WTC11 (cell line): ENCODE measurements around the gene SDR42E2. TPM values are rescaled to one million over a fixed set of nuclear protein-coding genes. Genes with fewer than 3 reads are reported as not detected.

Source experiments
- ATAC-seq: fragments of 200-7000 bp; cut with Tn5 transposase; 2 replicates; pipeline ENCODE4 v1.10.0; 2021; ENCODE audit warnings: mild to moderate bottlenecking, moderate library complexity
- CTCF ChIA-PET: fragments of 300-600 bp; sonication (Branson Sonifier 250); formaldehyde crosslinking; loops from one replicate; lab custom pipeline; 2021; ENCODE audit warnings: antibody characterized with exemption; lab: Charles Lee
- POLR2A ChIA-PET: fragments of 350-600 bp; sonication (Branson Sonifier 250); formaldehyde crosslinking; loops from one replicate; lab custom pipeline; 2021; ENCODE audit warnings: antibody characterized with exemption; lab: Charles Lee
- DNase-seq: peaks from one replicate; pipeline ENCODE4 v3.0.0; 2021; ENCODE audit warnings: low spot score
- H3K27ac Mint-ChIP-seq: 2 replicates; pipeline ENCODE4 v1.8.0; 2021; ENCODE audit warnings: mixed read lengths
- H3K27me3 Mint-ChIP-seq: 2 replicates; pipeline ENCODE4 v1.8.0; 2021; ENCODE audit warnings: low read depth, mild to moderate bottlenecking, moderate library complexity, mixed read lengths
- H3K36me3 Mint-ChIP-seq: 2 replicates; pipeline ENCODE4 v1.8.0; 2021; ENCODE audit warnings: mixed read lengths
- H3K4me1 Mint-ChIP-seq: 2 replicates; pipeline ENCODE4 v1.8.0; 2022; ENCODE audit warnings: mixed read lengths
- H3K4me3 Mint-ChIP-seq: 2 replicates; pipeline ENCODE4 v1.8.0; 2021; ENCODE audit warnings: mild to moderate bottlenecking, moderate library complexity, mixed read lengths
- H3K9me3 Mint-ChIP-seq: 2 replicates; pipeline ENCODE4 v1.8.0; 2021; ENCODE audit warnings: mixed read lengths
- ATF1 ChIP-seq: sonication (generic); formaldehyde crosslinking; IDR thresholded peaks from 2 replicates; pipeline ENCODE4 v1.8.1; 2023; ENCODE audit warnings: mild to moderate bottlenecking, moderate library complexity, missing genetic modification reagents
- CDX4 ChIP-seq: fragments of 250-450 bp; sonication (Bioruptor Pico); IDR thresholded peaks from 2 replicates; pipeline ENCODE4 v1.9.0; 2021; ENCODE audit warnings: moderate library complexity, mild to moderate bottlenecking, inconsistent platforms, borderline replicate concordance
- E2F4 ChIP-seq: sonication (generic); formaldehyde crosslinking; IDR thresholded peaks from 2 replicates; pipeline ENCODE4 v1.8.1; 2022; ENCODE audit warnings: low read depth, mild to moderate bottlenecking, moderate library complexity, missing genetic modification reagents, borderline replicate concordance
- ESRRA ChIP-seq: sonication (generic); formaldehyde crosslinking; IDR thresholded peaks from 2 replicates; pipeline ENCODE4 v1.8.1; 2022; ENCODE audit warnings: mild to moderate bottlenecking, missing genetic modification reagents, borderline replicate concordance
- ETV6 ChIP-seq: sonication (generic); formaldehyde crosslinking; IDR thresholded peaks from 2 replicates; pipeline ENCODE4 v1.8.1; 2022; ENCODE audit warnings: mild to moderate bottlenecking, missing genetic modification reagents
- FOXK1 ChIP-seq: sonication (generic); formaldehyde crosslinking; IDR thresholded peaks from 2 replicates; pipeline ENCODE4 v1.8.0; 2022; ENCODE audit warnings: mild to moderate bottlenecking, moderate library complexity, missing genetic modification reagents
- HMGA2 ChIP-seq: fragments of 250-450 bp; sonication (Bioruptor Pico); IDR thresholded peaks from 2 replicates; pipeline ENCODE4 v1.4.0; 2021; ENCODE audit warnings: mild to moderate bottlenecking, moderate library complexity
- MXD4 ChIP-seq: fragments of 250-450 bp; sonication (Bioruptor Pico); IDR thresholded peaks from 2 replicates; pipeline ENCODE4 v1.8.0; 2021; ENCODE audit warnings: mild to moderate bottlenecking, moderate library complexity, borderline replicate concordance
- MYBL2 ChIP-seq: sonication (generic); formaldehyde crosslinking; IDR thresholded peaks from 2 replicates; pipeline ENCODE4 v1.8.1; 2023; ENCODE audit warnings: mild to moderate bottlenecking, moderate library complexity, missing genetic modification reagents
- NFE2L1 ChIP-seq: sonication (generic); formaldehyde crosslinking; IDR thresholded peaks from 2 replicates; pipeline ENCODE4 v1.8.1; 2023; ENCODE audit warnings: missing genetic modification reagents
- NFYB ChIP-seq: sonication (generic); formaldehyde crosslinking; conservative IDR thresholded peaks from 2 replicates; pipeline ENCODE4 v1.8.0; 2022; ENCODE audit warnings: low read depth, missing genetic modification reagents
- RELA ChIP-seq: sonication (generic); formaldehyde crosslinking; IDR thresholded peaks from 2 replicates; pipeline ENCODE4 v1.8.1; 2022; ENCODE audit warnings: missing genetic modification reagents, mild to moderate bottlenecking, borderline replicate concordance
- RORB ChIP-seq: fragments of 250-450 bp; sonication (Bioruptor Pico); IDR thresholded peaks from 2 replicates; pipeline ENCODE4 v1.9.0; 2021; ENCODE audit warnings: mild to moderate bottlenecking
- SMAD3 ChIP-seq: sonication (generic); formaldehyde crosslinking; IDR thresholded peaks from 2 replicates; pipeline ENCODE4 v1.8.0; 2022; ENCODE audit warnings: missing genetic modification reagents, mild to moderate bottlenecking, borderline replicate concordance
- SOX15 ChIP-seq: fragments of 250-450 bp; sonication (Bioruptor Pico); IDR thresholded peaks from 2 replicates; pipeline ENCODE4 v1.9.0; 2021; ENCODE audit warnings: mild to moderate bottlenecking
- total RNA-seq: library from RNA; stranded (reverse); gene quantifications from 3 replicates; pipeline ENCODE4 v1.2.3, GENCODE V29; 2021
- TF ChIP-seq, protein P1 (sequence below): sonication (generic); formaldehyde crosslinking; IDR thresholded peaks from 2 replicates; pipeline ENCODE4 v1.8.1; 2023; ENCODE audit warnings: mild to moderate bottlenecking, missing genetic modification reagents
- TF ChIP-seq, protein P2 (sequence below): sonication (generic); formaldehyde crosslinking; IDR thresholded peaks from 2 replicates; pipeline ENCODE4 v1.8.1; 2023; ENCODE audit warnings: mild to moderate bottlenecking, missing genetic modification reagents, moderate library complexity

The SDR42E2 gene
- total RNA-seq, 1 experiment from 2014 or later = 0.13 TPM

DNA sequence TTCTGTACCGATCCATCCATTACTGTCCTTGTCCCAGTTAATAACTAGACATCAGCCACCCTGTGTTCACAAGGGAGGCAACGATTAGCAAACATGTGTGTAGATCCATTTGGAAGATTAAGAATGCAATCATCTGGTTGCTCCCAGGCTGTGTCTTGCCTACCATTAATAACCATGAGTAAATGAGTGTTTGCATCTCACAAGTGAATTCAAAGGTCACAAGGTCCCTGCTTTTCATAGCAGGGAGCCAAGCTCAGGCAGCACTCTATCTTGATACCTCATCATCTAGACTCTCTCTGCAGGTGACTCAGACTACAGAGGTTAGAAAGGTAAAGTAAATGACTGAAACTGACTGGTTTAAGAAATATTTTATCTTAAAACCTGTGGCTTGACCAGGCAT lies 44.7 kb upstream of the SDR42E2 start:
- ATAC-seq = no peak
- no peak for TF ChIP-seq ETV6 (CRISPR knock-in tag)
- no peak for TF ChIP-seq MXD4 (CRISPR knock-in tag)
- no peak for TF ChIP-seq E2F4
- TF ChIP-seq NFE2L1 (CRISPR knock-in tag) = no peak
- TF ChIP-seq FOXK1 (CRISPR knock-in tag) = no peak
- no peak for TF ChIP-seq RELA (CRISPR knock-in tag)
- no peak for TF ChIP-seq HMGA2 (CRISPR knock-in tag)
- TF ChIP-seq, protein P1, sequence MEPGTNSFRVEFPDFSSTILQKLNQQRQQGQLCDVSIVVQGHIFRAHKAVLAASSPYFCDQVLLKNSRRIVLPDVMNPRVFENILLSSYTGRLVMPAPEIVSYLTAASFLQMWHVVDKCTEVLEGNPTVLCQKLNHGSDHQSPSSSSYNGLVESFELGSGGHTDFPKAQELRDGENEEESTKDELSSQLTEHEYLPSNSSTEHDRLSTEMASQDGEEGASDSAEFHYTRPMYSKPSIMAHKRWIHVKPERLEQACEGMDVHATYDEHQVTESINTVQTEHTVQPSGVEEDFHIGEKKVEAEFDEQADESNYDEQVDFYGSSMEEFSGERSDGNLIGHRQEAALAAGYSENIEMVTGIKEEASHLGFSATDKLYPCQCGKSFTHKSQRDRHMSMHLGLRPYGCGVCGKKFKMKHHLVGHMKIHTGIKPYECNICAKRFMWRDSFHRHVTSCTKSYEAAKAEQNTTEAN = no peak
- no peak for TF ChIP-seq ESRRA
- no peak for TF ChIP-seq MYBL2 (CRISPR knock-in tag)
- TF ChIP-seq, protein P2, sequence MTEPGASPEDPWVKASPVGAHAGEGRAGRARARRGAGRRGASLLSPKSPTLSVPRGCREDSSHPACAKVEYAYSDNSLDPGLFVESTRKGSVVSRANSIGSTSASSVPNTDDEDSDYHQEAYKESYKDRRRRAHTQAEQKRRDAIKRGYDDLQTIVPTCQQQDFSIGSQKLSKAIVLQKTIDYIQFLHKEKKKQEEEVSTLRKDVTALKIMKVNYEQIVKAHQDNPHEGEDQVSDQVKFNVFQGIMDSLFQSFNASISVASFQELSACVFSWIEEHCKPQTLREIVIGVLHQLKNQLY (CRISPR knock-in tag) = no peak
- no peak overlapping the region for H3K4me3 Mint-ChIP-seq
- no peaks in the 10 kb centered on the region for H3K9me3 Mint-ChIP-seq
- no peaks in the 10 kb centered on the region for H3K4me1 Mint-ChIP-seq
- ChIA-PET POLR2A (no interaction called here), CTCF (interaction anchor here (1.4 kb wide), 1 partner anchor 24 kb away, joined by 4 read pairs; no protein-coding TSS in a partner anchor)
- no peak for DNase-seq
- H3K27me3 Mint-ChIP-seq = no peaks in the 10 kb centered on the region; the same call in 1 of the 2 replicates
- no peak overlapping the region for H3K27ac Mint-ChIP-seq
- H3K36me3 Mint-ChIP-seq = no peaks in the 10 kb centered on the region

- DNase-seq = no peak
- no peaks in the 10 kb centered on the region for H3K36me3 Mint-ChIP-seq
Measured at GRCh38 chr16:22120440-22120839, 41.9 kb upstream of the SDR42E2 start.

GRCh38 chr16:22122239-22122638 lies 40.1 kb upstream of the SDR42E2 start:
- CTCF ChIA-PET = interaction anchor here (1.1 to 2.4 kb wide), 2 partner anchors 66 to 67 kb away, joined by 7 to 20 read pairs; no protein-coding TSS in a partner anchor
- Mint-ChIP-seq H3K9me3 (no peaks in the 10 kb centered on the region), H3K27ac (no peak overlapping the region), H3K36me3 (no peaks in the 10 kb centered on the region), H3K4me1 (no peaks in the 10 kb centered on the region), H3K27me3 (peaks cover 6% of the 10 kb centered on the region; the same call in 1 of the 2 replicates), H3K4me3 (no peak overlapping the region)
- DNase-seq (no peak), ATAC-seq (no peak)
- TF ChIP-seq E2F4 (no peak), SMAD3 (no peak)
- POLR2A ChIA-PET = no interaction called here

More at GRCh38 chr16:22120440-22120839, 41.9 kb upstream of the SDR42E2 start:
- ChIA-PET POLR2A (no interaction called here), CTCF (interaction anchor here (0.8 to 2.4 kb wide), 11 partner anchors 11 to 180 kb away, joined by 3 to 20 read pairs (median 6); no protein-coding TSS in a partner anchor)
- Mint-ChIP-seq H3K4me3 (no peak overlapping the region), H3K27ac (no peak overlapping the region), H3K4me1 (no peaks in the 10 kb centered on the region), H3K27me3 (peaks cover 6% of the 10 kb centered on the region; the same call in 1 of the 2 replicates), H3K9me3 (no peaks in the 10 kb centered on the region)
- TF ChIP-seq CDX4 (CRISPR knock-in tag) (no peak), SOX15 (no peak), NFYB (CRISPR knock-in tag) (no peak), RORB (CRISPR knock-in tag) (no peak), ATF1 (CRISPR knock-in tag) (no peak)
- peak; percentile 71 for ATAC-seq
